Amygdala (tissue), 56 donors: ENCODE measurements around the gene GINS3.

Experiments used
- DNase-seq, 56 donors: peaks; one replicate each; lab custom pipeline; 2025; lab: John Stamatoyannopoulos, UW

Gene GINS3

GRCh38 chr16:58392215-58393137 is at the start of gene GINS3:
Gene GINS3 (plus strand): TSS chr16:58392471. CDS start chr16:58392602, 131 bp downstream.
- DNase-seq = peak; percentile 30 to 93 (median 80)

- DNase-seq = no peak
Observed at GRCh38 chr16:58343562-58343961, 48.7 kb upstream of the GINS3 start.

GRCh38 chr16:58345574-58346354 is 46.5 kb upstream of the GINS3 start:
- no peak for DNase-seq

GRCh38 chr16:58346831-58347371 is 45.4 kb upstream of the GINS3 start:
- DNase-seq = peak in 1 of 56 donors; percentile 15

GRCh38 chr16:58348986-58349385 is 43.3 kb upstream of the GINS3 start:
- DNase-seq = no peak

GRCh38 chr16:58352690-58353089 is 39.6 kb upstream of the GINS3 start:
- no peak for DNase-seq

GRCh38 chr16:58360041-58360634 is 32.1 kb upstream of the GINS3 start:
- DNase-seq = no peak

- no peak for DNase-seq
Observed at GRCh38 chr16:58361726-58362125, 30.5 kb upstream of the GINS3 start.

GRCh38 chr16:58363746-58364393 is 28.4 kb upstream of the GINS3 start:
- DNase-seq = no peak

GRCh38 chr16:58365623-58366022 is 26.6 kb upstream of the GINS3 start:
- DNase-seq = no peak

GRCh38 chr16:58366247-58367031 is 25.8 kb upstream of the GINS3 start:
- DNase-seq = peak in 1 of 56 donors; percentile 3

- DNase-seq = no peak
Observed at GRCh38 chr16:58367252-58367651, 25.0 kb upstream of the GINS3 start.

GRCh38 chr16:58371841-58372240 is 20.4 kb upstream of the GINS3 start:
- no peak for DNase-seq

GRCh38 chr16:58375386-58375785 is 16.9 kb upstream of the GINS3 start:
- no peak for DNase-seq

- DNase-seq = no peak
Observed at GRCh38 chr16:58377932-58378331, 14.3 kb upstream of the GINS3 start.

- no peak for DNase-seq
Observed at GRCh38 chr16:58378401-58378800, 13.9 kb upstream of the GINS3 start.

GRCh38 chr16:58379736-58380135 is 12.5 kb upstream of the GINS3 start:
- no peak for DNase-seq

GRCh38 chr16:58381661-58382060 is 10.6 kb upstream of the GINS3 start:
- no peak for DNase-seq

- DNase-seq = no peak
Observed at GRCh38 chr16:58384437-58385055, 7.7 kb upstream of the GINS3 start.
